Smooth muscle cell of trachea (primary cell): ENCODE data around the gene TEKT3. TPM values are rescaled to one million over a fixed set of nuclear protein-coding genes. Genes with fewer than 3 reads are reported as not detected.

ENCODE experiments used
- total RNA-seq: library from RNA; depleted of rRNA; stranded (reverse); fragments of >200 nt; gene quantifications from 2 replicates; pipeline ENCODE4 v1.2.1, GENCODE V29; 2014

Gene TEKT3
- 0.15 and 0.50 TPM in 2 replicates for total RNA-seq

GRCh38 chr17:15341385-15341849, at the start of gene TEKT3:
TSS of gene TEKT3 (minus strand) at chr17:15341597. CDS start at chr17:15331585, 10,012 bp downstream.

DNA sequence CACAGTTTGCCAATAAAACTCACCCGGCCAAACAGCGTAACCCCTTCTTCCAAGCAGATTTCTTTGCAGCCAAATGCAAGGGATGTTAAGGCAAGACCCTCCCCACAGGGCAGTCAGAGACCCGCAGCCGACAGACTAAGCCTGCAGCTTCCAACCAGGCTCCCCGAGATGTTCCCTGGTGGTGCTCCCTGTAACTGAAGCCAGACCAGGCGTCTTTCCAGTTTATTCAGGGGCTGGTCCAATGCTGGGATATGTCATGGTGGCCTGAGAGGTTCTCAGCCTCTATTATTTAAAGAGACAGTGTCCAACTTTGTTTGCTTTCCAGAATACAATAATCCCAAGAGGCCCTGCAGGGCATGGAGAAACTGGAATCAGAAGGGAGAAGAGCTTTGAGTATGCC, 76.3 kb downstream of the TEKT3 start, which contains the start of gene PMP22:
PMP22 (minus strand) TSS at position 196 of the 400 bp plus-strand sequence. CDS start 4,599 bp downstream, outside the sequence.

Other genes starting within 250 kb of the TEKT3 start
- gene PMP22, start 76.3 kb downstream of the TEKT3 start, total RNA-seq, result 96.4 and 139 TPM in 2 replicates
- gene CDRT4, start 126.0 kb upstream of the TEKT3 start, total RNA-seq, result 1.3 and 1.8 TPM in 2 replicates
- 21.3 and 22.8 TPM in 2 replicates for gene TVP23C, start 221.9 kb upstream of the TEKT3 start, total RNA-seq